ENCODE measurements around the gene HABP4.
A peak's percentile ranks its signal among the peaks of the same experiment; 100 is the strongest.

HABP4 gene

DNA sequence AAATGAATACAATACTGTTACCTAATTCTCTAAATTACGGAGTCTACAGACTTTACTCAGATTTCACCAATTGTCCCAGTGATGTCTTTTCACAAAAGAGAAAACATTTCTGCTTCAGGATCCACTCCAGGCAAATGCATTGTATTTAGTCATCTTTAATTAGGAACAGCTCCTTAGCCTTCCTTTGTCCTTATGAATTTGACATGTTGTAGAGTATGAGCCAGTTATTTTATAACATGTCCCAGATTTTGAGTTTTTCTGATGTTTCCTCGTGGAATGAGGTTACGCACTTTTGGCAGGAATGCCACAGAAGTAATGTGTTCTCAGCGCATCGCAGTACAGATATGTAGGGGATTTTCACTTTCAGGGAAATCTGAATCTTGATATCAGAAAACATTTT, 10.5 kb downstream of the HABP4 start:
- Histone ChIP-seq H3K27me3 (ENCODE audit: insufficient read depth, low read length) (no peaks in the 10 kb centered on the region), H3K4me3 (ENCODE audit: low read length) (no peak overlapping the region), H3K9me3 (ENCODE audit: insufficient read depth, low read depth, low read length) (no peaks in the 10 kb centered on the region), H3K27ac (ENCODE audit: low read length) (no peak overlapping the region), H3K4me1 (ENCODE audit: insufficient read depth, low read length) (peaks cover 29% of the 10 kb centered on the region), H3K36me3 (ENCODE audit: insufficient read depth, low read depth, low read length) (peaks cover 8% of the 10 kb centered on the region; the same call in 1 of the 2 replicates), H3K9ac (ENCODE audit: low read depth, low read length) (no peak overlapping the region; the same call in 1 of the 2 replicates)

DNA sequence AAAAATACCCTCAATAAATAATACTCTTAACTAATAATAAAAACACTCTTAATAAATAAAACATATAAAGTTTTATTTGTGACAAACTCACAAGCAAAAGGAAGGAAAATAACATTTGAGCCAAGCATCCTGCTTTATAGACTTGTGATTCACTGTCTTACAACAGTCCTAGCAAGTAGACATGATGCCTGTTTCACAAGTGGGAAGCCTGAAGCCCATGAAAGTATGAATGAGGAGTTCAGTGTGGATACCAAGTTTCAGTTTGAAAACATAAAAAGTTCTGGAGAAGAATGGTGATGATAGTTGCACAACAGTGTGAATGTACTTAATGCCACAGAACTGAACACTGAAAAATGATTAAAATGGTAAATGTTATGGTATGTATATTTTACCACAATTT, 10.9 kb downstream of the HABP4 start:
- Histone ChIP-seq H3K9me3 (ENCODE audit: insufficient read depth, low read depth, low read length) (no peaks in the 10 kb centered on the region), H3K9ac (ENCODE audit: low read depth, low read length) (no peak overlapping the region; the same call in 1 of the 2 replicates), H3K27ac (ENCODE audit: low read length) (no peak overlapping the region), H3K4me1 (ENCODE audit: insufficient read depth, low read length) (peaks cover 29% of the 10 kb centered on the region), H3K36me3 (ENCODE audit: insufficient read depth, low read depth, low read length) (peaks cover 12% of the 10 kb centered on the region; the same call in 1 of the 2 replicates), H3K4me3 (ENCODE audit: low read length) (no peak overlapping the region), H3K27me3 (ENCODE audit: insufficient read depth, low read length) (no peaks in the 10 kb centered on the region)

DNA sequence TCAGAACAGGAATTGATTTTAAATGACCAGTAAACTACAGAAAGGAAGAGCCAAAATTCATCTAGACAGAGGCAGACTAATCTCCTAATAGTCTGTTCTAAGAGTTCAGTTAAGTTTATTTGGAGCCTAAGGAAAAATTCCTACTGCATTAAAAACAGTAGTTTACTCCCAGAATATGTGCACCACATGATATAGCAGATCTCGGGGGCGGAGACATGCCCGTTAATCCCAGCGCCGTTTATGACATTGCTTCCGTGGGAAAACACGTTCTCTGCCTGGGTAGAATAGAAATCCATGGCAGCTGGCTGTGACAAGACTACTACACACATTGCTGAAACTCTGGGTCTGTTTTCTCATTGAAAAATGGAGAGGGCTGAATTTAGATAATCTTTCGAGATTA, 11.4 kb downstream of the HABP4 start:
- no peak overlapping the region for H3K27ac ChIP-seq (ENCODE audit: low read length)

DNA sequence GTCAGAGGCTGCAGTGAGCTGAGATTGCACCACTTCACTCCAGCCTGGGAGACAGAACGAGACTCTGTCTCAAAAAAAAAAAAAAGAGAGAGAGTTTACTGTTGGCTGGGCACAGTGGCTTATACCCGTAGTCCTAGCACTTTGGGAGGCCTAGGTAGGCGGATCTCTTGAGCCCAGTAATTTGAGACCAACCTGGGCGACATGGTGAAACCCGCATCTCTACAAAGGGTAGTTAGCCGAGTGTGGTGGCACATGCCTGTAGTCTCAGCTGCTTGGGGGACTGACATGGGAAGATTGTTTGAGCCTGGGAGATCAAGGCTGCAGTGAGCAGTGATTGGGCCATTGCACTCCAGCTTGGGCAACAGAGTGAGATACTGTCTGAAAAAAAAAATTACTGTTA, 12.6 kb downstream of the HABP4 start:
- Histone ChIP-seq H3K4me3 (ENCODE audit: low read length) (no peak overlapping the region), H3K4me1 (ENCODE audit: insufficient read depth, low read length) (peaks cover 29% of the 10 kb centered on the region), H3K36me3 (ENCODE audit: insufficient read depth, low read depth, low read length) (peaks cover 18% of the 10 kb centered on the region; the same call in 1 of the 2 replicates), H3K27me3 (ENCODE audit: insufficient read depth, low read length) (no peaks in the 10 kb centered on the region), H3K9me3 (ENCODE audit: insufficient read depth, low read depth, low read length) (no peaks in the 10 kb centered on the region), H3K27ac (ENCODE audit: low read length) (no peak overlapping the region), H3K9ac (ENCODE audit: low read depth, low read length) (0 out of 2 replicates have a peak overlapping the region, but pooled peaks have one; percentile 15)

More for the DNA sequence above, 11.4 kb downstream of the HABP4 start:
- Histone ChIP-seq H3K4me1 (ENCODE audit: insufficient read depth, low read length) (peaks cover 29% of the 10 kb centered on the region), H3K36me3 (ENCODE audit: insufficient read depth, low read depth, low read length) (peaks cover 16% of the 10 kb centered on the region; the same call in 1 of the 2 replicates), H3K9me3 (ENCODE audit: insufficient read depth, low read depth, low read length) (no peaks in the 10 kb centered on the region), H3K27me3 (ENCODE audit: insufficient read depth, low read length) (no peaks in the 10 kb centered on the region), H3K4me3 (ENCODE audit: low read length) (no peak overlapping the region), H3K9ac (ENCODE audit: low read depth, low read length) (no peak overlapping the region)

DNA sequence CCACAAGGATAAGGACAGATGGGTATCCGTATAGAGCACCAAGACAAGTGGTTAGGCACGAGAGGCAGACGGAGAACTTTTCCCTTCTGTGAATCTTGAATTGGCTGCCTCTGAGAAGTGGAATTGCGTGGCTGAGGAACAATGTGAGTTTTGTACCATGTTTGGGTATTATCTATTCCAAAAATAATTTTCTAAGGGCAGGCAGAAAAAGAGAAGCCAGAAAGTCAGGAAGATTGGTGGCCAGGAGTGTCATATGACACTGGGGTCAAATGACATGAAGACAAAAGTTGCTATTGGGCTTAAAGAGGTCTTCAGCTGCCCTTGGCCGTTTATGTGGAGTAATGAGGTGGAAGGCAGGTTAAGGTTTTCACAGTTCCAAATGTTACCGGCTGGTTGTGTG, 14.5 kb downstream of the HABP4 start:
- Histone ChIP-seq H3K9ac (ENCODE audit: low read depth, low read length) (no peak overlapping the region), H3K9me3 (ENCODE audit: insufficient read depth, low read depth, low read length) (no peaks in the 10 kb centered on the region), H3K27me3 (ENCODE audit: insufficient read depth, low read length) (no peaks in the 10 kb centered on the region), H3K27ac (ENCODE audit: low read length) (no peak overlapping the region), H3K4me1 (ENCODE audit: insufficient read depth, low read length) (peaks cover 26% of the 10 kb centered on the region), H3K36me3 (ENCODE audit: insufficient read depth, low read depth, low read length) (peaks cover 20% of the 10 kb centered on the region; the same call in 1 of the 2 replicates), H3K4me3 (ENCODE audit: low read length) (no peak overlapping the region)

DNA sequence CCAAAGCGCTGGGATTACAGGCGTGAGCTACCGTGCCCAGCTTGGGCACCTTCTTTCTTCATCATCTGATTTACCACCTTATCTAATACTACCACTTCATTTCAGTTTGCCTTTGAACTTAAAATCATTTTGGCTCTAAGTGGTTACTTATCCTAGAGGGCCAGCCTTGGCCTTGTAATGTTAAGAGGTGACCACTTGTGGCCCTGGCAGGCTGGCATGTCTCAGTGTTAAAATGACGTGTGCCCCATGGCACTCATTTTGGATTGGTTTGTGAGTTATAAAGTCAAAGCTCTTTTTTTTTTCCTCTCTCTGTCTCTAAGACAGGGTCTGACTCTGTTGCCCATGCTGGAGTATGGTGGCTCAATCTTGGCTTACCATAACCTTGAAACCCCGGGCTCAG, 17.8 kb downstream of the HABP4 start:
- H3K9me3 ChIP-seq (ENCODE audit: insufficient read depth, low read depth, low read length), result no peaks in the 10 kb centered on the region
- H3K4me1 ChIP-seq (ENCODE audit: insufficient read depth, low read length), result peaks cover 4% of the 10 kb centered on the region
- no peaks in the 10 kb centered on the region for H3K27me3 ChIP-seq (ENCODE audit: insufficient read depth, low read length)
- H3K9ac ChIP-seq (ENCODE audit: low read depth, low read length), result no peak overlapping the region
- H3K27ac ChIP-seq (ENCODE audit: low read length), result no peak overlapping the region
- H3K36me3 ChIP-seq (ENCODE audit: insufficient read depth, low read depth, low read length), result peaks cover 46% of the 10 kb centered on the region; the same call in 1 of the 2 replicates
- no peak overlapping the region for H3K4me3 ChIP-seq (ENCODE audit: low read length)

DNA sequence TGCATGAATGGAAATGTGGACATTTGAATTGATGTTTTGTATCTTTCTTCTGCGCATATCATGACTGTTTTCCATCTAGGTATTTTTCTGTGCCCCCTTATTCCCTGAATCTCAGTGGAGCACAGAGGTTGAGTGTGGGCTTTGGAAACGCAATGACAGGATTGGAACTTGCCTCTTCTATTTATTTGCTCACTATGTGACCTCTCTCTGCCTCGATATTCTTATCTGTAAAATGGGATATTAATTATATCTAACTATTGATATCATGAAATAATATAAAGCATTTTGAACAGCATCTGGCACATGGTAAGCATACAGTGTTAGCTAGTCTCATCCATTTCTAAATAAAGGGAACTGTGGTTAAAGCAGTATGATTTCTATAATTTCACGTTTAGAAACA, 26.0 kb downstream of the HABP4 start:
- H3K27ac ChIP-seq (ENCODE audit: low read length), result no peak overlapping the region
- H3K4me3 ChIP-seq (ENCODE audit: low read length), result no peak overlapping the region
- peaks cover 27% of the 10 kb centered on the region for H3K36me3 ChIP-seq (ENCODE audit: insufficient read depth, low read depth, low read length)
- H3K9ac ChIP-seq (ENCODE audit: low read depth, low read length), result no peak overlapping the region
- H3K9me3 ChIP-seq (ENCODE audit: insufficient read depth, low read depth, low read length), result no peaks in the 10 kb centered on the region
- H3K4me1 ChIP-seq (ENCODE audit: insufficient read depth, low read length), result no peaks in the 10 kb centered on the region
- H3K27me3 ChIP-seq (ENCODE audit: insufficient read depth, low read length), result no peaks in the 10 kb centered on the region

DNA sequence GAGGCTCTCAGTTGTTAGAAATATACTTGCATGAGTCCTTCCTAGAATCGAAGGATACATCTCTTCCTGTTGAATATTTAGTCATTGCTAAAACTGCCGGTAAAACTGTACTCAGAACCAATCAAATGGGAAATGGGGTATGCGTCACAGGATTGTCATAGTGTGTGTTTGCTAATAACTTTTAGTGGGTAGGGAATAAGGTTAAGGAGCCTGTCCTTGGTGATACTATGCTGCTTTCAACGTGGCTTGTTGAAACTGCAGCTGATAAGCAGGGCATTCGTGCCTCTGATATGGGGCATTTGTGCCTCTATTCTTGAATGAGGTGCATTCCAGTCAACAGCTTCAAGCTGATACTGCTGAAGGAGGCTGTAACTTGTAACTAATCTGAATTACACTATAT, 26.6 kb downstream of the HABP4 start:
- Histone ChIP-seq H3K4me1 (ENCODE audit: insufficient read depth, low read length) (no peaks in the 10 kb centered on the region), H3K9ac (ENCODE audit: low read depth, low read length) (no peak overlapping the region), H3K9me3 (ENCODE audit: insufficient read depth, low read depth, low read length) (no peaks in the 10 kb centered on the region), H3K27me3 (ENCODE audit: insufficient read depth, low read length) (no peaks in the 10 kb centered on the region), H3K36me3 (ENCODE audit: insufficient read depth, low read depth, low read length) (peaks cover 22% of the 10 kb centered on the region), H3K27ac (ENCODE audit: low read length) (no peak overlapping the region), H3K4me3 (ENCODE audit: low read length) (no peak overlapping the region)

DNA sequence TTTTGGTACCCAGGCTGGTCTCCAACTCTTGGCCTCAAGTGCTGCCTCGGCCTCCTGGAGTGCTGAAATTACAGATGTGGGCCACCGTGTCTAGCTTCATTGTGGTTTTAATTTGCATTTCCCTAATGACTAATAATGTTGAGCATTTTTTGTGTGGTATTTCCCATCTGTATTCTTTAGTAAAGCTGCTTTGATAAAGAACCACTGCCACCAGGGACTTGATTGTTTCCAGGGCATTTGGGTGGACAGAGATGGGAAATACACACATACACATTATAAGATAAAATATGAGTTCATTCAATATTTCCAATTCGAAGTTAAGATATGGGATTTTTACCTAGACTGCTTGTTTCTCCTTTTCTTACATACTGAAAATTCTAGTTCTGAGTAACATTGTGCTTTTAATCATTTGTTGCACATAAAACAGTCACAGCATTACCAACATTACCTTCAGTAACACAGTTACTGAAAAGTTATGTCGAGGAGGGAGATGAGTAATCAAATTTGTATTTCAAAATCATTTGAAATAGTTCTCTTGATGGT, 28.9 kb downstream of the HABP4 start:
- peaks cover 3% of the 10 kb centered on the region; the same call in 1 of the 2 replicates for H3K36me3 ChIP-seq (ENCODE audit: insufficient read depth, low read depth, low read length)
- no peak overlapping the region for H3K27ac ChIP-seq (ENCODE audit: low read length)
- no peaks in the 10 kb centered on the region for H3K27me3 ChIP-seq (ENCODE audit: insufficient read depth, low read length)
- H3K9me3 ChIP-seq (ENCODE audit: insufficient read depth, low read depth, low read length), result no peaks in the 10 kb centered on the region
- no peak overlapping the region for H3K9ac ChIP-seq (ENCODE audit: low read depth, low read length)
- no peaks in the 10 kb centered on the region for H3K4me1 ChIP-seq (ENCODE audit: insufficient read depth, low read length)
- H3K4me3 ChIP-seq (ENCODE audit: low read length), result no peak overlapping the region

DNA sequence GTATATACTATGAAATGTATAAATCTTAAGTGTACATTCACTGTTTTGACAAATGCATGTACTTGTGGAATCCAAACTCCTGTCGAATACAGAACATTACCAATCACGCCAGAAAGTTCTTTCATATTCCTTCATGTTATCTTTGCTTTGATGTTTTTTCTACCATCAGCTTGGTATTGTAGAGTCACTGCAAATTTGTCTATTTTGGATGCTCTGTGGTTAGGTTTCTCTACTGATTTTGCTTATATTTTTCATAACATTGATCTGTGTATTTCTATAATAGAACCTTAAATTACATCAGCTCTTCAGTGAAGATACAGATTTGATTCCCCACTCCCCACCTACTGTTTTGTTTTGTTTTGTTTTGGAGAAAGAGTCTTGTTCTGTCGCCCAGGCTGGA, 30.8 kb downstream of the HABP4 start:
- peaks cover 11% of the 10 kb centered on the region for H3K36me3 ChIP-seq (ENCODE audit: insufficient read depth, low read depth, low read length)
- H3K9ac ChIP-seq (ENCODE audit: low read depth, low read length), result no peak overlapping the region
- no peak overlapping the region for H3K4me3 ChIP-seq (ENCODE audit: low read length)
- H3K9me3 ChIP-seq (ENCODE audit: insufficient read depth, low read depth, low read length), result no peaks in the 10 kb centered on the region
- H3K27me3 ChIP-seq (ENCODE audit: insufficient read depth, low read length), result no peaks in the 10 kb centered on the region
- H3K27ac ChIP-seq (ENCODE audit: low read length), result no peak overlapping the region
- H3K4me1 ChIP-seq (ENCODE audit: insufficient read depth, low read length), result no peaks in the 10 kb centered on the region

DNA sequence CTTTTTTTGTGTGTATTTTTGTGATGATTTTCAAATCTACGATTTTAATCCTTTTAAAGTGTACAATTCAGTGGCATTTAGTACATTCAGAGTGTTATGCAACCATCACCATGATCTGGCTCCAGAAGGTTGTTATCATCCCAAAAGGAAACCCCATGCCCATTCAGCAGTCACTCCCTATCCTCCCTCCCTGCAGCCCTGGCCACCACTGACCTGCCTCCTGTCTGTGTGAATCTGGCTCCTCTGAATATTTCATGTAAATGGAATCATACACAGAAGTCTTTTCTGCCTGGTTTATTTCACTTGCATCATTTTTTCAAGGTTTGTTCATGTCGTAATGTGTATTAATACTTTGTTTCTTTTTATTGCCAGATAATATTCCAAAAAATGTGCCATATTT, 32.5 kb downstream of the HABP4 start:
- Histone ChIP-seq H3K36me3 (ENCODE audit: insufficient read depth, low read depth, low read length) (peaks cover 19% of the 10 kb centered on the region), H3K9ac (ENCODE audit: low read depth, low read length) (no peak overlapping the region)

DNA sequence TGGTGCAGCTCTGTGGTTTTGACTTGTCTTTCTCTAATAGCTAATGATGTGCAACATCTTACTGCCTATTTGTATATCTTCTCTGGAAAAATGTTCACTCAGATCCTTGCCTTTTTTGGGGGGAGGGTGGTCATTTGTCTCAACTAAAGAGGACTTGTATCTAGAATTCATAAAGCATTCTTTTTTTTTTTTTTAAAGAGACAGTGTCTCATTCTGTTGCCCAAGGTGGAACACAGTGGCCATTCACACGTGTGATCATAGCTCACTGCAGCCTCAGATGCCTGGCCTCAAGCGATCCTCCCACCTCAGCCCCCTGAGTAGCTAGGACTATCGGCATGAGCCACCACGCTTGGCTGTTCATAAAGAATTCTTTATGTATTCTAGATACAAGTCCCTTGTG, 33.2 kb downstream of the HABP4 start:
- H3K9ac ChIP-seq (ENCODE audit: low read depth, low read length), result no peak overlapping the region
- H3K27ac ChIP-seq (ENCODE audit: low read length), result no peak overlapping the region
- no peaks in the 10 kb centered on the region for H3K9me3 ChIP-seq (ENCODE audit: insufficient read depth, low read depth, low read length)
- peaks cover 24% of the 10 kb centered on the region for H3K36me3 ChIP-seq (ENCODE audit: insufficient read depth, low read depth, low read length)
- H3K4me3 ChIP-seq (ENCODE audit: low read length), result no peak overlapping the region
- H3K4me1 ChIP-seq (ENCODE audit: insufficient read depth, low read length), result no peaks in the 10 kb centered on the region
- H3K27me3 ChIP-seq (ENCODE audit: insufficient read depth, low read length), result no peaks in the 10 kb centered on the region

More for the DNA sequence above, 32.5 kb downstream of the HABP4 start:
- H3K4me3 ChIP-seq (ENCODE audit: low read length), result no peak overlapping the region
- no peaks in the 10 kb centered on the region for H3K27me3 ChIP-seq (ENCODE audit: insufficient read depth, low read length)
- H3K27ac ChIP-seq (ENCODE audit: low read length), result no peak overlapping the region
- no peaks in the 10 kb centered on the region for H3K4me1 ChIP-seq (ENCODE audit: insufficient read depth, low read length)
- H3K9me3 ChIP-seq (ENCODE audit: insufficient read depth, low read depth, low read length), result no peaks in the 10 kb centered on the region

Measured in iPS-20b (cell line).